LNCaP clone FGC (cell line): ENCODE results near the gene TFEB.

Experiments
- DNase-seq: peaks from one replicate; pipeline ENCODE4 v3.0.0-alpha.2; 2011; ENCODE audit warnings: low read depth
- H3K4me3 ChIP-seq: 2 replicates; pipeline ENCODE4 v1.5.1; 2011; ENCODE audit warnings: mild to moderate bottlenecking, low read depth, low read length, control low read depth
- CTCF ChIP-seq: IDR thresholded peaks from 2 replicates; pipeline ENCODE4 v1.5.1; 2012; ENCODE audit warnings: mild to moderate bottlenecking; ENCODE audit not compliant: control insufficient read depth, insufficient read depth; ENCODE audit errors: extremely low read depth

Gene TFEB

GRCh38 chr6:41726876-41727275, 8.5 kb downstream of the TFEB start:
- DNase-seq: no peak
- H3K4me3 ChIP-seq: no peak overlapping the region
- TF ChIP-seq CTCF: no peak

- no peak overlapping the region for H3K4me3 ChIP-seq
- DNase-seq: no peak
- no peak for TF ChIP-seq CTCF
Measured at GRCh38 chr6:41724586-41725501, 10.6 kb downstream of the TFEB start.

- no peak for TF ChIP-seq CTCF
- no peak for DNase-seq
- H3K4me3 ChIP-seq: no peak overlapping the region
Measured at GRCh38 chr6:41724228-41724580, 11.2 kb downstream of the TFEB start.

- DNase-seq: no peak
- TF ChIP-seq CTCF: no peak
- H3K4me3 ChIP-seq: no peak overlapping the region
Measured at GRCh38 chr6:41723530-41724227, 11.7 kb downstream of the TFEB start.

- no peak overlapping the region for H3K4me3 ChIP-seq
- no peak for DNase-seq
- no peak for TF ChIP-seq CTCF
Measured at GRCh38 chr6:41722969-41723529, 12.4 kb downstream of the TFEB start.

- no peak overlapping the region for H3K4me3 ChIP-seq
- no peak for DNase-seq
- no peak for TF ChIP-seq CTCF
Measured at GRCh38 chr6:41721414-41721813, 14.0 kb downstream of the TFEB start.

- no peak for DNase-seq
Measured at GRCh38 chr6:41720783-41721182, 14.6 kb downstream of the TFEB start.

More at GRCh38 chr6:41720783-41721182, 14.6 kb downstream of the TFEB start:
- H3K4me3 ChIP-seq: no peak overlapping the region
- no peak for TF ChIP-seq CTCF
